ENCODE data around the gene OR6Q1. TPM values are rescaled to one million over a fixed set of nuclear protein-coding genes. Genes with fewer than 3 reads are reported as not detected.

OR6Q1 gene, protein sequence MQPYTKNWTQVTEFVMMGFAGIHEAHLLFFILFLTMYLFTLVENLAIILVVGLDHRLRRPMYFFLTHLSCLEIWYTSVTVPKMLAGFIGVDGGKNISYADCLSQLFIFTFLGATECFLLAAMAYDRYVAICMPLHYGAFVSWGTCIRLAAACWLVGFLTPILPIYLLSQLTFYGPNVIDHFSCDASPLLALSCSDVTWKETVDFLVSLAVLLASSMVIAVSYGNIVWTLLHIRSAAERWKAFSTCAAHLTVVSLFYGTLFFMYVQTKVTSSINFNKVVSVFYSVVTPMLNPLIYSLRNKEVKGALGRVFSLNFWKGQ
- not detected in 2 replicates for total RNA-seq

DNA sequence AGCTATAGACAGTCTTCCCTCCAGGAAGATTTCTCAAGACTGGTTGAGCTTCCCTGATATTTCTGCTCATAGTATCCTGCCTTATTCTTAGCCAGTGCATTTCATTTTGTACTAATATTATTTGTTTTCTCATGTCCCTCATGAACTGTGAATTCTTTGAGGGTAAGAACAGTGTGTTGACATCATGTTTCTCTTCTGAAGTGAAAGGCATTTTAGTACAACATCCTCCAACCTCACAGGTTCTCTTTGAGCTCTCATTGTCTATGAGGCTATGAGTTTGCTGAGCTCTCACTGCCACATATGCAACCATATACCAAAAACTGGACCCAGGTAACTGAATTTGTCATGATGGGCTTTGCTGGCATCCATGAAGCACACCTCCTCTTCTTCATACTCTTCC lies at the start of gene OR6Q1:
Gene OR6Q1, plus strand, starts transcription at position 301 of the 400 bp plus-strand sequence. Its CDS starts 0 bp downstream, at position 301.

DNA sequence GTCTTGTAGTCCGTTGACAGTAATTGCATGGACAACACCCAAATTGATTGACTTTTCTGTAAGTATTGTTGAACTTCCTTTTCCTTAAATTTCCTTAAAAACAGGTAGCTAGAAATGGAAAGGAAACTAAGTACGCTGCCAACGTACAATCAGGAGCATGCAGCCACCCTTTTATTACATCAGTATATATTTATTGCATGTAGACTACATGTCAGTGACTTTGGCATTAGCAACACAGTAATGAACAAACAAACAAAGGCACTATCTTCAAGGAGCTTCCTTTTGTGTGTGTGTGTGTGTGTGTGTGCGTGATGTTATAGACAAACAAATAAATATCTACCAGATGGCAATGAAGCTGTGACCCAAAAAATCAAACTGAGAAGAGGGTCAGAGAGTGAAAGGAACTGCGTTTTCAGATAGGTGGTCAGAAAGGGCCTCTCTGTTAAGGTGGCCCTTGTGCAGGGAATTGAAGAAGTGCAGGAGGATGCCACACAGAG lies 7.3 kb upstream of the OR6Q1 start, which contains the start of gene OR9Q1:
Gene OR9Q1, plus strand, starts transcription at position 447 of the 497 bp plus-strand sequence. CDS start 155,564 bp downstream, outside the sequence.

Other genes with a start within 250 kb of the OR6Q1 start
- gene OR9Q1, start 7.1 kb upstream of the OR6Q1 start, total RNA-seq, result not detected in 2 replicates
- gene OR9I1, start 94.6 kb downstream of the OR6Q1 start, total RNA-seq, result not detected in 2 replicates
- not detected in 2 replicates for gene OR9Q2, start 158.1 kb downstream of the OR6Q1 start, total RNA-seq
- not detected in 2 replicates for gene OR1S2, start 173.2 kb downstream of the OR6Q1 start, total RNA-seq
- gene OR1S1, start 181.8 kb downstream of the OR6Q1 start, total RNA-seq, result not detected in 2 replicates
- not detected in 2 replicates for gene OR10Q1, start 198.0 kb downstream of the OR6Q1 start, total RNA-seq
- gene OR10W1, start 237.3 kb downstream of the OR6Q1 start, total RNA-seq, result not detected in 2 replicates

Measured in mammary microvascular endothelial cell (primary cell).